ENCODE results near the gene MAPK9. TPM values are rescaled to one million over a fixed set of nuclear protein-coding genes. Genes with fewer than 3 reads are reported as not detected.

Gene MAPK9
- total and polyA plus RNA-seq, 2 experiments from 2014 or later = 22.5 to 23.7 TPM

DNA sequence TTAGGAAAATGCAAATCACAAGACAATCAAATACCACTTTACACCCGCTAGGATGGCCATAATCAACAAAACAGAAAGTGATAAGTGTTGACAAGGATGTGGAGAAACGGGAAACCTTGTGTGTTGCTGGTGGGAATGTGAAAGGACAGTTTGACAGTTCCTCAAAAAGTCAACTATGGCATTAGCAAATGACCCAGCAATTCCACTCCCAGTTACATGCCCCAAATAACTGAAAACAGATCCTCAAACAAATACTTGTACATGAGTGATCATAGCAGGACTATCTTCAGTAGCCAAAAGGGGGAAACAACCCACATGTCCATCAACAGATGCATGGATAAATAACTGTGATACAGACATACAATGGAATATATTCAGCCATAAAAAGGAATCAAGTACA, 104.1 kb downstream of the MAPK9 start:
- Histone ChIP-seq H3K4me3 (no peak overlapping the region), H3K4me1 (ENCODE audit: insufficient read depth) (no peaks in the 10 kb centered on the region)
- WGBS, 2 experiments (ENCODE audit: low coverage in 1 of 2, low lambda C conversion rate in 2 of 2, missing lambda C conversion rate in 2 of 2) = 16 to 17% methylated on average over 2 of the region's 2 CpGs

More for the DNA sequence above, 104.1 kb downstream of the MAPK9 start:
- H3K79me2 ChIP-seq (ENCODE audit: insufficient read depth) = no peaks in the 10 kb centered on the region
- TF ChIP-seq EZH2phosphoT487 (IDR thresholded peaks at IDR 0.05; ENCODE audit: insufficient read depth, low read depth) (no peak), EZH2 (IDR thresholded peaks at IDR 0.05; ENCODE audit: insufficient read depth, poor library complexity, severe bottlenecking) (no peak)
- H3K9me3 ChIP-seq (ENCODE audit: low read depth) = peaks cover 5% of the 10 kb centered on the region
- H3K36me3 ChIP-seq (ENCODE audit: low read depth) = no peaks in the 10 kb centered on the region
- H2AFZ ChIP-seq = no peak overlapping the region
- no peaks in the 10 kb centered on the region for H3K27me3 ChIP-seq (replicated peaks; ENCODE audit: insufficient read depth)
- H3K4me2 ChIP-seq (ENCODE audit: unreplicated experiment) = no peak overlapping the region
- no peak overlapping the region for H3K9ac ChIP-seq
- no peaks in the 10 kb centered on the region for H4K20me1 ChIP-seq (ENCODE audit: insufficient read depth)
- in situ Hi-C loops (cut with MboI) = no loop called here
- DNase-seq = no peak
- no peaks in the 10 kb centered on the region for H3K9me2 ChIP-seq (ENCODE audit: insufficient read depth)
- H3K27ac ChIP-seq = no peak overlapping the region
- no peaks in the 10 kb centered on the region for H3F3A ChIP-seq (ENCODE audit: insufficient read depth)

Other genes starting within 250 kb of the MAPK9 start
- 32.9 and 49.8 TPM in 2 replicates for gene RNF130, start 220.3 kb downstream of the MAPK9 start, total RNA-seq (2014; rRNA removed; shearing (Covaris generic))
- gene RNF130, start 220.3 kb downstream of the MAPK9 start, polyA plus RNA-seq (2016; fragmentation: Nextera tagmentation; extraction: Ambion mirVana) = 27.3 and 30.4 TPM in 2 replicates
- not detected in 2 replicates for gene RASGEF1C, start 82.9 kb downstream of the MAPK9 start, total RNA-seq (2014; rRNA removed; shearing (Covaris generic))
- not detected in 2 replicates for gene RASGEF1C, start 82.9 kb downstream of the MAPK9 start, polyA plus RNA-seq (2016; fragmentation: Nextera tagmentation; extraction: Ambion mirVana)
- 45.2 and 49.1 TPM in 2 replicates for gene GFPT2, start 61.3 kb upstream of the MAPK9 start, total RNA-seq (2014; rRNA removed; shearing (Covaris generic))
- 71.0 and 75.3 TPM in 2 replicates for gene GFPT2, start 61.3 kb upstream of the MAPK9 start, polyA plus RNA-seq (2016; fragmentation: Nextera tagmentation; extraction: Ambion mirVana)
- 7.7 and 7.8 TPM in 2 replicates for gene CNOT6, start 202.3 kb upstream of the MAPK9 start, total RNA-seq (2014; rRNA removed; shearing (Covaris generic))
- gene CNOT6, start 202.3 kb upstream of the MAPK9 start, polyA plus RNA-seq (2016; fragmentation: Nextera tagmentation; extraction: Ambion mirVana) = 5.3 and 5.4 TPM in 2 replicates